GM10266 (cell line): Measurements from ENCODE around the gene PCGF5.

Experiments used
- DNase-seq: peaks from one replicate; pipeline ENCODE4 v3.0.0; 2012; ENCODE audit errors: extremely low spot score
- CTCF ChIP-seq: IDR thresholded peaks from 2 replicates; pipeline ENCODE4 v1.5.1; 2012; ENCODE audit warnings: mild to moderate bottlenecking, low read depth; ENCODE audit not compliant: control insufficient read depth, insufficient read depth; ENCODE audit errors: missing control alignments

PCGF5 gene

GRCh38 chr10:91210435-91210834, 10.0 kb upstream of the PCGF5 start:
- TF ChIP-seq CTCF, result no peak
- DNase-seq, result no peak

DNA sequence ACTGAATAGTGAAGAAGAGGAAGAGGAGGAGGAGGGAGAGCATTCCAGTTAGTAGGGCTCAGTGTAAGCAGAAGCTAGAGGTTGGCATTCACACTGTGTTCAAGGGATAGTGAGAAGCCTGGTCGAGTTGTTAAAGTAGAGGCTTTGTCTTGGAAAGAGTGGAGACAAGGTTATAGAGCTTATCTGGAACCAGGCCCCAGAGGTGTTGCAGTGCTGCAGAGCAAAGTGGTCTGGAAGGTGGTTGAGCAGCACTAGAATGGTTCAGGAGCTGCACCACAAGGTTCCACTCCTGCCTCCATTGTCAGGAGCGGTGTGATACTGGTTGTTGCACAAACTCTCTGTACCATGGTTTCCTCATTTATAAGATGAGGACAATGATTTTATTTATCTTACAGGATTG, 8.8 kb upstream of the PCGF5 start:
- TF ChIP-seq CTCF, result no peak
- no peak for DNase-seq

GRCh38 chr10:91214911-91215310, 5.6 kb upstream of the PCGF5 start:
- no peak for TF ChIP-seq CTCF
- DNase-seq, result no peak

DNA sequence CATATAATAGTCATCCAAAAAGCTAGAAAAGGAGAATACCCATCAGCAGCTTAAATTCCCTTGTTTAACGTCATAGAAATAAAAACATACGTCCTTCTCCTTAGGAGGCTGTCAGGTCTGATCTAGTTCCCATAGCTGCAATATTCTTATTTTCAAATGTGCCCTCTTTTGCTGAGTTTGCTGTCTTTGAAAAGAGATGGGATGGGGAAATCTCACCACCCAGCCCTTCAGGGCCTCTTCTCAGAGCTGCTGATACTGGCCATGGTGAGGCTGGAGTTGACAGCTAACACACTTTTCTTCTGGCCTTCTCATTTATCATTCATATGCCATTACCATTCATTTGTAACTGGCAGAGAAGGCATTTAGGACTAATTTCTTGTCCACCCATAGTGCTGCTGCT, 5.1 kb upstream of the PCGF5 start:
- TF ChIP-seq CTCF, result no peak

GRCh38 chr10:91219371-91220193, 881 bp upstream of the PCGF5 start:
- no peak for TF ChIP-seq CTCF
- DNase-seq, result no peak

More for the DNA sequence above, 5.1 kb upstream of the PCGF5 start:
- DNase-seq, result no peak

DNA sequence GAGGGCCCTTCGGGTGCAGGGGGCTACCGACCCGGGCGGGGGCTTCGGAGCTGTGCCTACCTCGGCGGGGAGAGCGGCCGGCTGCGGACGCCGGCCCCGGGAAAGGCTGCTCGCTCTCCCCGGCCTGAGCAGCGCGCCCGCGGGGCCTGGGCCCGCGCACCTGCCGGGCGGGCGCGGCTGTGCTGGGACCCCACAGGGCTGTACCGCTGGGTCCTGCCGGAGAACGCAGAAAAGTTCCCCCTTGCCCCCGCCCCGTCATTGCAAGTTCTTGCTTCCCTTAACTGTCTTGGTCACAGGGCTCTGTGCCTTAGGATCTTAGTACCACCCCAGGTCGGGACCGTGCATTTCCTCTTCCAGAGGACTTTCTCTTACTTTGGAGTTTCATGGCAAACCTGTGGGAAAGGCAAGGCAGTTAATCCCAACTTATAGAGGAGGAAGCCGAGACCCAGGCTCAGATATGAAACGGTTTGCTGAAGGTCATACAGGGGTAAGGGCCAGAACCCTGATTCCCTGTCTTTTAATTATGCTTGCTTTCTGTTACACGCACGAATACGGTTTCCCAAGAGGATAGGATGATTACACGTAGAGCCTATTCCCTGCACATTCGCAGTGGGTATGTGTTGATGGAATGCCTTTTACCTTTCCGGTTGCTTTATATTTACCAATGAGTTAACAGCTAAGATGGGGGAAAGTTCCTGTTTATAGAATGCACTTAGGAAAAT, 652 bp downstream of the PCGF5 start:
- peak; percentile 53 for DNase-seq
- no peak for TF ChIP-seq CTCF

DNA sequence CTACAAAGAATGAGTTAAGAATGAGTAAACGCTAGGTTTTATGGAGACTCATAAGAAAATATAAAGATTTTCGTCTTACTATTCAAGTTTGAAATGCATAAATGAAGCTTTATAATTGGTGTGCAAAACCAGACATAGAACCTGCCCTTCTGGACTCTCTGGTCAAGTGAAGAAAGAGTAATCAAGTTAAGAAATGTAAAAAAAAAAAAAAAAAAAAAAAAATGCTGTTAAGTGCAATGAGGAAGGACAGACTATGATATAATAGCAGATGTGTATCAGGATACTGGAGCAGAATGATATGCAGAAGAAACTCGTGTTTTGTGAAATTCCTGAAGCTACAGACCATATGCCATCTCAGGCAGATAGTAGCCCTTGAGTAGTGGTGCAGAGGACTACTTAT, 5.6 kb downstream of the PCGF5 start:
- no peak for DNase-seq
- no peak for TF ChIP-seq CTCF
